H9 (cell line): ENCODE results near the gene UTP25. TPM values are rescaled to one million over a fixed set of nuclear protein-coding genes. Genes with fewer than 3 reads are reported as not detected.

Experiments used
- DNase-seq: peaks from one replicate; pipeline ENCODE4 v3.0.0-alpha.2; 2017
- H2AFZ ChIP-seq: one replicate; pipeline ENCODE4 v1.6.1; 2013; ENCODE audit warnings: mild to moderate bottlenecking, low read length, control low read depth, moderate library complexity
- H2AK5ac ChIP-seq: 2 replicates; pipeline ENCODE4 v1.6.1; 2013; ENCODE audit warnings: low read length, control low read depth, mixed read lengths; ENCODE audit not compliant: insufficient read length
- H2BK120ac ChIP-seq: one replicate; pipeline ENCODE4 v1.6.1; 2013; ENCODE audit warnings: low read depth, mild to moderate bottlenecking, low read length, control low read depth, inconsistent platforms; ENCODE audit not compliant: poor library complexity, severe bottlenecking
- H2BK12ac ChIP-seq: 2 replicates; pipeline ENCODE4 v1.6.1; 2013; ENCODE audit warnings: low read length, control low read depth, mixed read lengths, low read depth; ENCODE audit not compliant: insufficient read length
- H2BK15ac ChIP-seq: 2 replicates; pipeline ENCODE4 v1.6.1; 2013; ENCODE audit warnings: low read depth, low read length, control low read depth
- H2BK20ac ChIP-seq: one replicate; pipeline ENCODE4 v1.6.1; 2013; ENCODE audit warnings: low read depth, mild to moderate bottlenecking, low read length, control low read depth, inconsistent platforms; ENCODE audit not compliant: poor library complexity, severe bottlenecking
- H2BK5ac ChIP-seq: 2 replicates; pipeline ENCODE4 v1.6.1; 2013; ENCODE audit warnings: low read length, control low read depth, mixed read lengths; ENCODE audit not compliant: insufficient read length
- H3K14ac ChIP-seq: 2 replicates; pipeline ENCODE4 v1.6.1; 2013; ENCODE audit warnings: low read length, control low read depth; ENCODE audit not compliant: insufficient read depth
- H3K18ac ChIP-seq: 2 replicates; pipeline ENCODE4 v1.6.1; 2013; ENCODE audit warnings: low read depth, mild to moderate bottlenecking, mixed read lengths, low read length, control low read depth; ENCODE audit not compliant: insufficient read length
- H3K23ac ChIP-seq: 2 replicates; pipeline ENCODE4 v1.6.1; 2013; ENCODE audit warnings: low read length, control low read depth, mixed read lengths, low read depth; ENCODE audit not compliant: insufficient read length
- H3K23me2 ChIP-seq: 2 replicates; pipeline ENCODE4 v1.6.1; 2013; ENCODE audit warnings: low read depth, mild to moderate bottlenecking, mixed read lengths, low read length, control low read depth; ENCODE audit not compliant: insufficient read length, poor library complexity, severe bottlenecking
- H3K27ac ChIP-seq: 2 replicates; pipeline ENCODE4 v1.5.1; 2013; ENCODE audit warnings: low read length, control low read depth, mixed read lengths, low read depth; ENCODE audit not compliant: insufficient read length
- H3K27me3 ChIP-seq: 2 replicates; pipeline ENCODE4 v1.6.1; 2013; ENCODE audit warnings: low read length, control low read depth, inconsistent platforms; ENCODE audit not compliant: insufficient read depth
- H3K4ac ChIP-seq: 2 replicates; pipeline ENCODE4 v1.6.1; 2013; ENCODE audit warnings: low read depth, mild to moderate bottlenecking, control low read depth, inconsistent platforms, low read length, moderate library complexity
- H3K4me1 ChIP-seq: 2 replicates; pipeline ENCODE4 v1.6.1; 2013; ENCODE audit warnings: low read length, control low read depth, inconsistent platforms; ENCODE audit not compliant: insufficient read depth
- H3K4me2 ChIP-seq: 2 replicates; pipeline ENCODE4 v1.6.1; 2013; ENCODE audit warnings: low read length, control low read depth, mixed read lengths; ENCODE audit not compliant: insufficient read length, insufficient read depth
- H3K56ac ChIP-seq: 2 replicates; pipeline ENCODE4 v1.6.1; 2013; ENCODE audit warnings: low read depth, mild to moderate bottlenecking, mixed read lengths, low read length, control low read depth; ENCODE audit not compliant: insufficient read length
- H3K79me1 ChIP-seq: 2 replicates; pipeline ENCODE4 v1.6.1; 2013; ENCODE audit warnings: low read depth, mild to moderate bottlenecking, moderate library complexity, low read length, control low read depth, inconsistent platforms; ENCODE audit not compliant: insufficient read depth, poor library complexity, severe bottlenecking
- H3K79me2 ChIP-seq: 2 replicates; pipeline ENCODE4 v1.6.1; 2013; ENCODE audit warnings: low read length, control low read depth, inconsistent platforms; ENCODE audit not compliant: insufficient read depth
- H3K9ac ChIP-seq: 2 replicates; pipeline ENCODE4 v1.6.1; 2013; ENCODE audit warnings: low read length, control low read depth, mixed read lengths; ENCODE audit not compliant: insufficient read length; ENCODE audit errors: extremely low read depth
- H3K9me3 ChIP-seq: one replicate; pipeline ENCODE4 v1.6.1; 2013; ENCODE audit warnings: low read depth, low read length, inconsistent platforms; ENCODE audit not compliant: control insufficient read depth
- H3T11ph ChIP-seq: one replicate; pipeline ENCODE4 v1.6.1; 2013; ENCODE audit warnings: mild to moderate bottlenecking, low read length, control low read depth, inconsistent platforms
- H4K20me1 ChIP-seq: one replicate; pipeline ENCODE4 v1.6.1; 2013; ENCODE audit not compliant: control insufficient read depth, insufficient read length, insufficient read depth
- H4K5ac ChIP-seq: 2 replicates; pipeline ENCODE4 v1.6.1; 2013; ENCODE audit warnings: low read depth, mild to moderate bottlenecking, mixed read lengths, low read length, control low read depth; ENCODE audit not compliant: insufficient read length
- H4K8ac ChIP-seq: replicated peaks from 2 replicates; pipeline ENCODE4 v1.6.1; 2013; ENCODE audit warnings: low read length, control low read depth, mixed read lengths, low read depth; ENCODE audit not compliant: insufficient read length
- H4K91ac ChIP-seq: 2 replicates; pipeline ENCODE4 v1.6.1; 2013; ENCODE audit warnings: low read depth, mild to moderate bottlenecking, moderate library complexity, mixed read lengths, low read length, control low read depth; ENCODE audit not compliant: insufficient read length
- H3K27ac Mint-ChIP-seq, 3 experiments: 2 replicates in 2 of 3; 3 replicates in 1 of 3; pipeline ENCODE4 v1.8.0; 2020 to 2021; ENCODE audit warnings: mixed read lengths in 3 of 3, mild to moderate bottlenecking in 1 of 3, moderate library complexity in 1 of 3
- H3K27me3 Mint-ChIP-seq: 2 replicates; pipeline ENCODE4 v1.8.0; 2021; ENCODE audit warnings: low read depth, mild to moderate bottlenecking, moderate library complexity, mixed read lengths
- H3K36me3 Mint-ChIP-seq, 3 experiments: 2 replicates in 2 of 3; 3 replicates in 1 of 3; pipeline ENCODE4 v1.8.0; 2020 to 2021; ENCODE audit warnings: low read depth in 3 of 3, mixed read lengths in 3 of 3; ENCODE audit not compliant: insufficient read depth in 1 of 3
- H3K4me1 Mint-ChIP-seq, 2 experiments: 2 replicates each; pipeline ENCODE4 v1.8.0; 2020; ENCODE audit warnings: mixed read lengths in 2 of 2
- H3K4me3 Mint-ChIP-seq, 2 experiments: 2 replicates in 1 of 2; 3 replicates in 1 of 2; pipeline ENCODE4 v1.8.0; 2020 to 2021; ENCODE audit warnings: mild to moderate bottlenecking in 2 of 2, mixed read lengths in 2 of 2, moderate library complexity in 1 of 2
- H3K9me3 Mint-ChIP-seq, 2 experiments: 2 replicates in 1 of 2; 3 replicates in 1 of 2; pipeline ENCODE4 v1.8.0; 2020; ENCODE audit warnings: mild to moderate bottlenecking in 2 of 2, mixed read lengths in 2 of 2, moderate library complexity in 1 of 2
- CTCF ChIP-seq: fragments of 200-600 bp; sonication (generic); conservative IDR thresholded peaks from 3 replicates; pipeline ENCODE4 v1.8.0; 2021; ENCODE audit warnings: antibody characterized with exemption, mild to moderate bottlenecking
- total RNA-seq: library from RNA; stranded (reverse); gene quantifications from 2 replicates; pipeline ENCODE4 v1.2.1, GENCODE V29; 2021

The UTP25 gene
- total RNA-seq, 1 experiment from 2014 or later, result 12.9 TPM

- peaks cover 26 to 95% (median 83%) of the 10 kb centered on the region in 3 experiments; a peak in 6 of 7 replicates for H3K36me3 Mint-ChIP-seq
- Histone ChIP-seq H3K27ac (no peak overlapping the region), H3K9ac (no peak overlapping the region)
Observed at GRCh38 chr1:209835782-209836298, 8.1 kb downstream of the UTP25 start.

More at GRCh38 chr1:209835782-209836298, 8.1 kb downstream of the UTP25 start:
- no peaks in the 10 kb centered on the region for H3K9me3 Mint-ChIP-seq
- H4K8ac ChIP-seq, result no peak overlapping the region
- no peak overlapping the region for H2BK5ac ChIP-seq
- no peak overlapping the region for H2BK20ac ChIP-seq
- no peak overlapping the region for H3K4me3 Mint-ChIP-seq
- H3K79me2 ChIP-seq, result no peaks in the 10 kb centered on the region
- H3K4me2 ChIP-seq, result no peak overlapping the region
- H3K79me1 ChIP-seq, result no peaks in the 10 kb centered on the region
- no peak overlapping the region for H2BK120ac ChIP-seq
- no peak overlapping the region for H2BK12ac ChIP-seq
- H3K56ac ChIP-seq, result no peak overlapping the region
- TF ChIP-seq CTCF, result no peak
- H3K27ac Mint-ChIP-seq, result no peak overlapping the region
- H3T11ph ChIP-seq, result no peak overlapping the region
- H4K91ac ChIP-seq, result no peak overlapping the region
- H2AFZ ChIP-seq, result no peak overlapping the region
- no peaks in the 10 kb centered on the region for H3K4me1 ChIP-seq
- H4K5ac ChIP-seq, result no peak overlapping the region
- no peak overlapping the region for H2BK15ac ChIP-seq
- H4K20me1 ChIP-seq, result no peaks in the 10 kb centered on the region
- DNase-seq, result no peak
- no peaks in the 10 kb centered on the region for H3K23me2 ChIP-seq
- no peak overlapping the region for H3K14ac ChIP-seq
- no peak overlapping the region for H3K23ac ChIP-seq
- no peak overlapping the region for H3K4ac ChIP-seq
- no peaks in the 10 kb centered on the region for H3K9me3 ChIP-seq
- H3K18ac ChIP-seq, result no peak overlapping the region
- H3K27me3 ChIP-seq, result no peaks in the 10 kb centered on the region
- H2AK5ac ChIP-seq, result no peak overlapping the region
- H3K4me1 Mint-ChIP-seq, result no peaks in the 10 kb centered on the region
- no peaks in the 10 kb centered on the region for H3K27me3 Mint-ChIP-seq
